Neural progenitor cell (in vitro differentiated cells): ENCODE data around the gene ALPL. TPM values are rescaled to one million over a fixed set of nuclear protein-coding genes. Genes with fewer than 3 reads are reported as not detected.
A peak's percentile ranks its signal among the peaks of the same experiment; 100 is the strongest.

Experiments
- DNase-seq: peaks from one replicate; pipeline ENCODE4 v3.0.0-alpha.2; 2016; ENCODE audit warnings: low spot score
- H2AFZ ChIP-seq: fragments of 200-600 bp; sonication (generic); replicated peaks from 2 replicates; pipeline ENCODE4 v1.6.1; 2016; ENCODE audit warnings: antibody characterized with exemption
- H3F3A ChIP-seq: fragments of 200-600 bp; sonication (generic); 2 replicates; pipeline ENCODE4 v1.6.1; 2016; ENCODE audit warnings: antibody characterized with exemption, low read depth
- H3K27ac ChIP-seq: fragments of 200-600 bp; sonication (generic); 2 replicates; pipeline ENCODE4 v1.5.1; 2016; ENCODE audit warnings: mild to moderate bottlenecking
- H3K27me3 ChIP-seq: fragments of 200-600 bp; sonication (generic); 2 replicates; pipeline ENCODE4 v1.6.1; 2016; ENCODE audit warnings: mild to moderate bottlenecking, moderate library complexity
- H3K36me3 ChIP-seq: fragments of 200-600 bp; sonication (generic); 2 replicates; pipeline ENCODE4 v1.5.1; 2016
- H3K4me1 ChIP-seq: fragments of 200-600 bp; sonication (generic); 2 replicates; pipeline ENCODE4 v1.6.1; 2016; ENCODE audit warnings: mixed run types
- H3K4me2 ChIP-seq: fragments of 200-600 bp; sonication (generic); 2 replicates; pipeline ENCODE4 v1.6.1; 2016
- H3K4me3 ChIP-seq: fragments of 200-600 bp; sonication (generic); 2 replicates; pipeline ENCODE4 v1.5.1; 2016
- H3K79me2 ChIP-seq: fragments of 200-600 bp; sonication (generic); 2 replicates; pipeline ENCODE4 v1.6.1; 2016; ENCODE audit warnings: low read depth
- H3K9ac ChIP-seq: fragments of 200-600 bp; sonication (generic); 2 replicates; pipeline ENCODE4 v1.6.1; 2016
- H3K9me3 ChIP-seq: fragments of 200-600 bp; sonication (generic); 2 replicates; pipeline ENCODE4 v1.5.1; 2016; ENCODE audit warnings: low read depth
- H4K20me1 ChIP-seq: fragments of 200-600 bp; sonication (generic); 2 replicates; pipeline ENCODE4 v1.6.1; 2016; ENCODE audit warnings: low read depth
- H3K27ac Mint-ChIP-seq: 3 replicates; pipeline ENCODE4 v1.8.0; 2021; ENCODE audit warnings: mixed read lengths
- H3K27me3 Mint-ChIP-seq: 2 replicates; pipeline ENCODE4 v1.8.0; 2022; ENCODE audit warnings: low read depth, mild to moderate bottlenecking, inconsistent platforms, moderate library complexity, mixed read lengths; ENCODE audit not compliant: insufficient read depth
- H3K36me3 Mint-ChIP-seq: 3 replicates; pipeline ENCODE4 v1.8.0; 2021; ENCODE audit warnings: mixed read lengths
- H3K4me1 Mint-ChIP-seq: 3 replicates; pipeline ENCODE4 v1.8.0; 2021; ENCODE audit warnings: mixed read lengths
- H3K4me3 Mint-ChIP-seq: 3 replicates; pipeline ENCODE4 v1.8.0; 2021; ENCODE audit warnings: mild to moderate bottlenecking, moderate library complexity, mixed read lengths
- H3K9me3 Mint-ChIP-seq: 3 replicates; pipeline ENCODE4 v1.8.0; 2020; ENCODE audit warnings: mixed read lengths
- CTCF ChIP-seq: fragments of 200-600 bp; sonication (generic); IDR thresholded peaks from 2 replicates; pipeline ENCODE4 v1.5.1; 2017; ENCODE audit warnings: antibody characterized with exemption, mild to moderate bottlenecking
- EZH2 ChIP-seq: fragments of 200-600 bp; sonication (generic); IDR thresholded peaks from 2 replicates; pipeline ENCODE4 v1.6.1; 2017; ENCODE audit warnings: antibody characterized with exemption, mild to moderate bottlenecking, moderate library complexity
- EZH2phosphoT487 ChIP-seq: fragments of 200-600 bp; sonication (generic); IDR thresholded peaks from 2 replicates; pipeline ENCODE4 v1.6.1; 2017; ENCODE audit warnings: antibody characterized with exemption
- total RNA-seq: library from RNA; depleted of rRNA; stranded (reverse); fragments of >200 nt; gene quantifications from 2 replicates; pipeline ENCODE4 v1.2.3, GENCODE V29; 2015; ENCODE audit warnings: low replicate concordance

ALPL gene
- total RNA-seq, 1 donor from 2014 or later = 51.3 TPM

GRCh38 chr1:21544095-21544494, 34.9 kb downstream of the ALPL start:
- Histone ChIP-seq H3K36me3 (no peaks in the 10 kb centered on the region), H3K4me1 (peaks cover 23% of the 10 kb centered on the region), H3K27ac (no peak overlapping the region), H3K27me3 (no peaks in the 10 kb centered on the region), H3K9me3 (no peaks in the 10 kb centered on the region), H4K20me1 (peaks cover 94% of the 10 kb centered on the region), H3F3A (peaks cover 17% of the 10 kb centered on the region), H2AFZ (no peak overlapping the region), H3K4me3 (no peak overlapping the region), H3K9ac (no peak overlapping the region), H3K79me2 (peaks cover 74% of the 10 kb centered on the region), H3K4me2 (no peak overlapping the region)
- Mint-ChIP-seq H3K36me3 (no peaks in the 10 kb centered on the region), H3K4me3 (no peak overlapping the region), H3K27ac (no peak overlapping the region), H3K27me3 (peaks cover 4% of the 10 kb centered on the region), H3K9me3 (no peaks in the 10 kb centered on the region), H3K4me1 (peaks cover 27% of the 10 kb centered on the region)
- DNase-seq = no peak
- TF ChIP-seq EZH2phosphoT487 (no peak), EZH2 (no peak), CTCF (no peak)

GRCh38 chr1:21546122-21546825, 37.1 kb downstream of the ALPL start:
- peaks cover 81% of the 10 kb centered on the region for H4K20me1 ChIP-seq
- H3K4me3 ChIP-seq = no peak overlapping the region
- H3K27ac ChIP-seq = no peak overlapping the region
- no peaks in the 10 kb centered on the region for H3K9me3 ChIP-seq
- Mint-ChIP-seq H3K4me3 (no peak overlapping the region), H3K4me1 (peaks cover 26% of the 10 kb centered on the region), H3K27ac (no peak overlapping the region), H3K36me3 (no peaks in the 10 kb centered on the region), H3K9me3 (no peaks in the 10 kb centered on the region), H3K27me3 (peaks cover 6% of the 10 kb centered on the region)
- no peak for DNase-seq
- no peak for TF ChIP-seq CTCF
- no peak for TF ChIP-seq EZH2phosphoT487
- no peak for TF ChIP-seq EZH2
- peaks cover 62% of the 10 kb centered on the region for H3K79me2 ChIP-seq
- no peak overlapping the region for H3K9ac ChIP-seq
- no peak overlapping the region for H2AFZ ChIP-seq
- H3K4me1 ChIP-seq = peaks cover 23% of the 10 kb centered on the region
- peaks cover 21% of the 10 kb centered on the region for H3F3A ChIP-seq
- no peaks in the 10 kb centered on the region for H3K36me3 ChIP-seq
- H3K27me3 ChIP-seq = no peaks in the 10 kb centered on the region
- H3K4me2 ChIP-seq = peak overlapping the region; percentile 3

DNA sequence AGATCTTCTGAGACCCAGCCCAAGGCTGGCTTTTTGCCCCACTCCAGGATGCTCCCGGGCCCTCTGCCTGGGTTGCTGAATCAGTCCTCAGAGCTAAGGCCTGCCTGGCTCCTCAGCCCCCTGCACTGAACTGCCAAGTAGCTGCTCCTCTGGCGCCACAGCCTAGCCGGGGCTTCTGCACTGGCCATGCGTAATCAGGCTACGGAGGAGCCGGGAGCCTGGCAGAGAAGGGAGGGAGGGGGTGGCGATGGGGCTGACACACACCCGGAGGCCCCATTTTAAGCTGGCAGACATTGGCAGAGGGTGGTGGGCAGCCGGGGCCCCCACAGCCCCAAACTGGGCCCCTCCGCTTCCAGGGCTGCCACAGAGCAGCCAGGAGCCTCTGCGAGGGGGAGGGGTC, 38.7 kb downstream of the ALPL start:
- no peak for DNase-seq
- no peak overlapping the region for H2AFZ ChIP-seq
- H3K4me3 ChIP-seq = no peak overlapping the region
- TF ChIP-seq EZH2 (no peak), CTCF (no peak), EZH2phosphoT487 (no peak)
- H3K36me3 ChIP-seq = no peaks in the 10 kb centered on the region
- H4K20me1 ChIP-seq = peaks cover 74% of the 10 kb centered on the region
- H3K9me3 ChIP-seq = no peaks in the 10 kb centered on the region
- Mint-ChIP-seq H3K4me1 (peaks cover 28% of the 10 kb centered on the region), H3K4me3 (no peak overlapping the region), H3K9me3 (no peaks in the 10 kb centered on the region), H3K27me3 (peaks cover 6% of the 10 kb centered on the region), H3K36me3 (no peaks in the 10 kb centered on the region), H3K27ac (peak overlapping the region; percentile 86)
- peak overlapping the region; percentile 3 for H3K4me2 ChIP-seq
- H3K27ac ChIP-seq = peak overlapping the region; percentile 37
- peaks cover 50% of the 10 kb centered on the region for H3K79me2 ChIP-seq
- H3K9ac ChIP-seq = no peak overlapping the region
- peaks cover 23% of the 10 kb centered on the region for H3K4me1 ChIP-seq
- peaks cover 21% of the 10 kb centered on the region for H3F3A ChIP-seq
- H3K27me3 ChIP-seq = no peaks in the 10 kb centered on the region
